WTC11 (cell line): ENCODE measurements around the gene CLMP. TPM values are rescaled to one million over a fixed set of nuclear protein-coding genes. Genes with fewer than 3 reads are reported as not detected.

Experiments
- ATAC-seq: fragments of 200-7000 bp; cut with Tn5 transposase; 2 replicates; pipeline ENCODE4 v1.10.0; 2021; ENCODE audit warnings: mild to moderate bottlenecking, moderate library complexity
- CTCF ChIA-PET: fragments of 300-600 bp; sonication (Branson Sonifier 250); formaldehyde crosslinking; loops from one replicate; lab custom pipeline; 2021; ENCODE audit warnings: antibody characterized with exemption; lab: Charles Lee
- POLR2A ChIA-PET: fragments of 350-600 bp; sonication (Branson Sonifier 250); formaldehyde crosslinking; loops from one replicate; lab custom pipeline; 2021; ENCODE audit warnings: antibody characterized with exemption; lab: Charles Lee
- DNase-seq: peaks from one replicate; pipeline ENCODE4 v3.0.0; 2021; ENCODE audit warnings: low spot score
- H3K27ac Mint-ChIP-seq: 2 replicates; pipeline ENCODE4 v1.8.0; 2021; ENCODE audit warnings: mixed read lengths
- H3K27me3 Mint-ChIP-seq: 2 replicates; pipeline ENCODE4 v1.8.0; 2021; ENCODE audit warnings: low read depth, mild to moderate bottlenecking, moderate library complexity, mixed read lengths
- H3K36me3 Mint-ChIP-seq: 2 replicates; pipeline ENCODE4 v1.8.0; 2021; ENCODE audit warnings: mixed read lengths
- H3K4me1 Mint-ChIP-seq: 2 replicates; pipeline ENCODE4 v1.8.0; 2022; ENCODE audit warnings: mixed read lengths
- H3K4me3 Mint-ChIP-seq: 2 replicates; pipeline ENCODE4 v1.8.0; 2021; ENCODE audit warnings: mild to moderate bottlenecking, moderate library complexity, mixed read lengths
- H3K9me3 Mint-ChIP-seq: 2 replicates; pipeline ENCODE4 v1.8.0; 2021; ENCODE audit warnings: mixed read lengths
- CBFB ChIP-seq: sonication (generic); formaldehyde crosslinking; IDR thresholded peaks from 2 replicates; pipeline ENCODE4 v1.8.1; 2022; ENCODE audit warnings: mild to moderate bottlenecking, low read depth, missing genetic modification reagents
- FOXK1 ChIP-seq: sonication (generic); formaldehyde crosslinking; IDR thresholded peaks from 2 replicates; pipeline ENCODE4 v1.8.0; 2022; ENCODE audit warnings: mild to moderate bottlenecking, moderate library complexity, missing genetic modification reagents
- FOXP4 ChIP-seq: sonication (generic); formaldehyde crosslinking; IDR thresholded peaks from 2 replicates; pipeline ENCODE4 v1.8.0; 2022; ENCODE audit warnings: mild to moderate bottlenecking, missing genetic modification reagents
- MLX ChIP-seq: sonication (generic); formaldehyde crosslinking; IDR thresholded peaks from 2 replicates; pipeline ENCODE4 v1.8.1; 2023; ENCODE audit warnings: mild to moderate bottlenecking, missing genetic modification reagents, moderate library complexity
- NR2C2 ChIP-seq: sonication (generic); formaldehyde crosslinking; IDR thresholded peaks from 2 replicates; pipeline ENCODE4 v1.8.0; 2022; ENCODE audit warnings: mild to moderate bottlenecking, missing genetic modification reagents
- PRDM15 ChIP-seq: sonication (generic); formaldehyde crosslinking; IDR thresholded peaks from 2 replicates; pipeline ENCODE4 v1.8.0; 2022; ENCODE audit warnings: missing genetic modification reagents
- PRRX2 ChIP-seq: fragments of 250-450 bp; sonication (Bioruptor Pico); IDR thresholded peaks from 2 replicates; pipeline ENCODE4 v1.8.0; 2021; ENCODE audit warnings: mild to moderate bottlenecking
- RELA ChIP-seq: sonication (generic); formaldehyde crosslinking; IDR thresholded peaks from 2 replicates; pipeline ENCODE4 v1.8.1; 2022; ENCODE audit warnings: missing genetic modification reagents, mild to moderate bottlenecking, borderline replicate concordance
- SMAD3 ChIP-seq: sonication (generic); formaldehyde crosslinking; IDR thresholded peaks from 2 replicates; pipeline ENCODE4 v1.8.0; 2022; ENCODE audit warnings: missing genetic modification reagents, mild to moderate bottlenecking, borderline replicate concordance
- TCF7 ChIP-seq: sonication (generic); formaldehyde crosslinking; IDR thresholded peaks from 2 replicates; pipeline ENCODE4 v1.8.0; 2022; ENCODE audit warnings: mild to moderate bottlenecking, low read depth, missing genetic modification reagents, moderate library complexity
- ZBTB21 ChIP-seq: sonication (generic); formaldehyde crosslinking; IDR thresholded peaks from 2 replicates; pipeline ENCODE4 v1.8.1; 2023; ENCODE audit warnings: mild to moderate bottlenecking, missing genetic modification reagents, borderline replicate concordance
- ZNF232 ChIP-seq: sonication (generic); formaldehyde crosslinking; IDR thresholded peaks from 2 replicates; pipeline ENCODE4 v1.8.0; 2022; ENCODE audit warnings: mild to moderate bottlenecking, missing genetic modification reagents
- ZNF671 ChIP-seq: fragments of 250-450 bp; sonication (Bioruptor Pico); IDR thresholded peaks from 2 replicates; pipeline ENCODE4 v1.8.0; 2021; ENCODE audit warnings: mild to moderate bottlenecking
- total RNA-seq: library from RNA; stranded (reverse); gene quantifications from 3 replicates; pipeline ENCODE4 v1.2.3, GENCODE V29; 2021
- TF ChIP-seq, protein P1 (sequence below): sonication (generic); formaldehyde crosslinking; IDR thresholded peaks from 2 replicates; pipeline ENCODE4 v1.8.1; 2022; ENCODE audit warnings: low read depth, missing genetic modification reagents, borderline replicate concordance
- TF ChIP-seq, protein P2 (sequence below): sonication (generic); formaldehyde crosslinking; IDR thresholded peaks from 2 replicates; pipeline ENCODE4 v1.8.0; 2022; ENCODE audit warnings: mild to moderate bottlenecking, missing genetic modification reagents
- TF ChIP-seq, protein P3 (sequence below): sonication (generic); formaldehyde crosslinking; IDR thresholded peaks from 2 replicates; pipeline ENCODE4 v1.8.1; 2022; ENCODE audit warnings: missing genetic modification reagents, borderline replicate concordance

CLMP gene
- total RNA-seq, 1 experiment from 2014 or later, result 20.0 TPM

DNA sequence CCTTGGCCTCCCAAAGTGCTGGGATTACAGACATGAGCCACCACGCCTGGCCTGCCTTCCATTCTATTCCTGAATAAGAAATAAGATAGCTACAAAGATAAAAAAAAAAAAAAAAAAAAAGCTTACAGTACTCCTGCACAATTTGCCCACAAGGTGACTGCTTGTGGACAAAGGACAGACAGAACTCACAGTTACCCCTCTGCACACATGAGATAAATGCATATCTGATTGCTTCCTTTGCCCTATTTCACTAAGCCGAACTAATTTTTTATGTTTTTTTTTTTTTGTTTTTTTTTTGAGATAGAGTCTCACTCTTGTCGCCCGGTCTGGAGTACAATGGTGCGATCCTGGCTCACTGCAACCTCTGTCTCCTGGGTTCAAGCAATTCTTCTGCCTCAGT, 109.6 kb downstream of the CLMP start:
- Mint-ChIP-seq H3K36me3 (peaks cover 7% of the 10 kb centered on the region), H3K4me1 (no peaks in the 10 kb centered on the region), H3K27me3 (no peaks in the 10 kb centered on the region; the same call in 1 of the 2 replicates), H3K4me3 (no peak overlapping the region), H3K9me3 (no peaks in the 10 kb centered on the region), H3K27ac (no peak overlapping the region)
- ChIA-PET CTCF (interaction anchor here (0.7 to 1.4 kb wide), 3 partner anchors 32 to 222 kb away, joined by 3 to 8 read pairs (median 3); no protein-coding TSS in a partner anchor), POLR2A (no interaction called here)
- ATAC-seq (no peak), DNase-seq (no peak)
- TF ChIP-seq ZBTB21 (CRISPR knock-in tag), result no peak
- TF ChIP-seq TCF7 (CRISPR knock-in tag), result no peak

- TF ChIP-seq PRDM15 (CRISPR knock-in tag), result no peak
- TF ChIP-seq RELA, result no peak
- TF ChIP-seq PRRX2 (CRISPR knock-in tag), result no peak
- TF ChIP-seq MLX (CRISPR knock-in tag), result no peak
- TF ChIP-seq ZNF671 (CRISPR knock-in tag), result no peak
- TF ChIP-seq SMAD3 (CRISPR knock-in tag), result no peak
- TF ChIP-seq FOXK1, result no peak
- TF ChIP-seq NR2C2 (CRISPR knock-in tag), result no peak
- no peak for TF ChIP-seq FOXP4 (CRISPR knock-in tag)
- TF ChIP-seq, protein P1, sequence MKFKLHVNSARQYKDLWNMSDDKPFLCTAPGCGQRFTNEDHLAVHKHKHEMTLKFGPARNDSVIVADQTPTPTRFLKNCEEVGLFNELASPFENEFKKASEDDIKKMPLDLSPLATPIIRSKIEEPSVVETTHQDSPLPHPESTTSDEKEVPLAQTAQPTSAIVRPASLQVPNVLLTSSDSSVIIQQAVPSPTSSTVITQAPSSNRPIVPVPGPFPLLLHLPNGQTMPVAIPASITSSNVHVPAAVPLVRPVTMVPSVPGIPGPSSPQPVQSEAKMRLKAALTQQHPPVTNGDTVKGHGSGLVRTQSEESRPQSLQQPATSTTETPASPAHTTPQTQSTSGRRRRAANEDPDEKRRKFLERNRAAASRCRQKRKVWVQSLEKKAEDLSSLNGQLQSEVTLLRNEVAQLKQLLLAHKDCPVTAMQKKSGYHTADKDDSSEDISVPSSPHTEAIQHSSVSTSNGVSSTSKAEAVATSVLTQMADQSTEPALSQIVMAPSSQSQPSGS, result no peak
- TF ChIP-seq, protein P2, sequence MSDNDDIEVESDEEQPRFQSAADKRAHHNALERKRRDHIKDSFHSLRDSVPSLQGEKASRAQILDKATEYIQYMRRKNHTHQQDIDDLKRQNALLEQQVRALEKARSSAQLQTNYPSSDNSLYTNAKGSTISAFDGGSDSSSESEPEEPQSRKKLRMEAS, result no peak
- TF ChIP-seq CBFB (CRISPR knock-in tag), result no peak
- TF ChIP-seq ZNF232 (CRISPR knock-in tag), result no peak
- TF ChIP-seq, protein P3, sequence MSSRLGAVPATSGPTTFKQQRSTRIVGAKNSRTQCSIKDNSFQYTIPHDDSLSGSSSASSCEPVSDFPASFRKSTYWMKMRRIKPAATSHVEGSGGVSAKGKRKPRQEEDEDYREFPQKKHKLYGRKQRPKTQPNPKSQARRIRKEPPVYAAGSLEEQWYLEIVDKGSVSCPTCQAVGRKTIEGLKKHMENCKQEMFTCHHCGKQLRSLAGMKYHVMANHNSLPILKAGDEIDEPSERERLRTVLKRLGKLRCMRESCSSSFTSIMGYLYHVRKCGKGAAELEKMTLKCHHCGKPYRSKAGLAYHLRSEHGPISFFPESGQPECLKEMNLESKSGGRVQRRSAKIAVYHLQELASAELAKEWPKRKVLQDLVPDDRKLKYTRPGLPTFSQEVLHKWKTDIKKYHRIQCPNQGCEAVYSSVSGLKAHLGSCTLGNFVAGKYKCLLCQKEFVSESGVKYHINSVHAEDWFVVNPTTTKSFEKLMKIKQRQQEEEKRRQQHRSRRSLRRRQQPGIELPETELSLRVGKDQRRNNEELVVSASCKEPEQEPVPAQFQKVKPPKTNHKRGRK (CRISPR knock-in tag), result no peak
- H3K27ac Mint-ChIP-seq, result no peak overlapping the region
- no peak for DNase-seq
- no peaks in the 10 kb centered on the region for H3K9me3 Mint-ChIP-seq
- H3K27me3 Mint-ChIP-seq, result no peaks in the 10 kb centered on the region; the same call in 1 of the 2 replicates
- CTCF ChIA-PET, result interaction anchor here (1.2 kb wide), 1 partner anchor 31 kb away, joined by 3 read pairs; no protein-coding TSS in a partner anchor
- H3K4me3 Mint-ChIP-seq, result no peak overlapping the region
- H3K36me3 Mint-ChIP-seq, result peaks cover 7% of the 10 kb centered on the region
- POLR2A ChIA-PET, result no interaction called here
- no peaks in the 10 kb centered on the region for H3K4me1 Mint-ChIP-seq
- ATAC-seq, result no peak
These were observed 110.6 kb downstream of the CLMP start for GRCh38 chr11:123084454-123084853.
